Measurements from ENCODE around the gene EWSR1.
"Not testable (repeated sequence)": the region's sequence is repeated elsewhere in the genome, so short reads cannot be mapped to it uniquely, and the experiment has no call there.

EWSR1 gene

GRCh38 chr22:29334696-29335344, 66.8 kb downstream of the EWSR1 start:
- DNase-seq (ENCODE audit: low read depth in 3 of 3, low spot score in 1 of 3): no peak

GRCh38 chr22:29335656-29336055, 67.6 kb downstream of the EWSR1 start:
- no peak for DNase-seq (ENCODE audit: low read depth in 3 of 3, low spot score in 1 of 3)

GRCh38 chr22:29336751-29337490, 68.9 kb downstream of the EWSR1 start:
- no peak for DNase-seq (ENCODE audit: low read depth in 3 of 3, low spot score in 1 of 3)

DNA sequence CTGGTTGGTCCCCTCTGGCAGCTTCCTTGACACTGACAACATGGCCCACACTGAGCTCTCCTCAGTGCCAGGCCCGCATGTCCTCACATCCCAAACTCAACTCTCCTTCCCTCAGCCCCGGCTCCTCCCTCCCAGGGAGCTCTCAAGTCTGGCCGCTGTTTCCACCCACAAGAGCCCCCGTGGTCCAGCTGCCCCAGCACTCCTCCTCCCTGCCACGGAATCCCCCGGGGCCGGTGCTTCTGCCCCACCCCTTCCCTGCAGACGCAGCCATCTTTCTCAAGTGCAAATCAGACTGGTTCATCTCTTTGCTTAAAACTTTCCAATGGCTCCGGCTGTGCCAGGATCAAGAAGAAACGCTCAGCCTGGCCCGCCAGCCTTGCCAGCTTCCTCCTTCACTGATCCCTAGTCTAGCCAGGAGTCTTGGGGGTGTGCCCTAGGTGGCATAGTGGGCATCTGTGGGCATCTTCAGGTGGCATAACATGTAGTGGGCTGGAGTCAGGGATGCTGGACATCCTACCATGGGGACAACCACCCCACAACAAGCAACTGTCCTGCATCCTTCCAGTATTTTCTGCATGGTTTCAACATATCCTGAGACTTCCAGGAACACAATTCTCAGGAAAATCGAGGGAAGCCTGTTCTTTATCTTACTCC, 69.7 kb downstream of the EWSR1 start:
- no peak for DNase-seq (ENCODE audit: low read depth in 3 of 3, low spot score in 1 of 3)

GRCh38 chr22:29338398-29338797, 70.3 kb downstream of the EWSR1 start:
- DNase-seq (ENCODE audit: low read depth in 3 of 3, low spot score in 1 of 3): no peak

DNA sequence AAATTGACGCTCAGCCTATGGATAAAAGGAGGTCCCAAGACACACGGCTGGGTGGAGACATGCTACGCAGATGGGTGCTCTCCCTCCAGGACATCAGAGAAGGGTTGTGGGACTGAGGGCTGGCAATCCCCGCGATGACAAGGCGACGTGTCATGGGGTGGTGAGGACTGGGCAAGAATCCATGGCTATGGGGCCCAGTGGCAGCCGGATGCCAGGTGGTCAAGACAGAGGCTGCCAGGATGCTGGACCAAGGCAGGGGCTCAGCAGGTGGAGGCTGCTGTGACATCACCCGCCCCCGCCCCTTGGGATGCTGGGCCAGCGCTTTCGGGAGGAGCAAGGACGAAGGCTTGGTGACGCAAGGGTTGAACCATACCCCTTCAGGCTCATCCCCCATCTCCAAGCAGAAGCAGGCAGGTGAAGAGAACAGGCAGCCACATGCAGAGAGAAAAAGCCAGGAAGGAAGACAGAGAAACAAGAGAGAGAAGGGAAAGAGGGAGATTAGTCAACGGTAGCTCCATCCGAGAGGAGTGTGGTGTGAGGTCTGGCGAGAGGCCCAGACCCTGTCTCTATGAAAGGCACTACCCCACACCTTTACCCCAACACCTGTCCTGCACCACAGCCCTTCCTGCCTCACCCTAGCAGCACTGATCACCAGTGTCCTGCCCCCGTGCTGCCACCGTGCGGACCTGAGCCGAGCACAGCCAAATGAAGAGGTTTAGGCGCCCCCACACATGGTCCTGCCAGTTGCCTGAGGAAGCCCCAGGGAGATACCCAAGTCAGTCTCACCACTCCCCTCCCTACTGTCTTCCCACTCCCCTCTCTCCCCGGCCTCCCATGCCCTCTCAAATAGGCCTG, 71.5 kb downstream of the EWSR1 start:
- no peak for DNase-seq (ENCODE audit: low read depth in 3 of 3, low spot score in 1 of 3)

DNA sequence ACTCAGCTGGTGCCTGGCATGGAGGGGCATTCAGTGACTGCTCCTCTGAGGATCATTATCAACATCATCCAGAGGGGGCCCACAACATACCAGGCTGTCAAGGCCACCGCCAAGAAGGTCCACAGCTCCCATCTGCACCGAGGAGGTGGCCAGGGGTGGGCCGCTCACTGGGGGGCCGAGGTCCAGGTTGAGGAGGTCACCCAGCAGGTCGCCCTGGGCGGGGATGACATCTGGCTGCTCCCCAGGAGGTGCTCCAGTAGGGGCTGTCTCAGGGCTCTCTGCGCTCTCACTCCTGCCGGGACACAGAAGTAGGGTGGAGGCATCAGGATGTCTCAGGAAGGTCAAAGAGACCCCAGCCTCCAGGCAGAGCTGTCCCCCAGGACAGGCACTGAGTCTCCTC, 72.5 kb downstream of the EWSR1 start:
- no peak for DNase-seq (ENCODE audit: low read depth in 3 of 3, low spot score in 1 of 3)

- no peak for DNase-seq (ENCODE audit: low read depth in 3 of 3, low spot score in 1 of 3)
Measured at GRCh38 chr22:29341056-29341848, 73.2 kb downstream of the EWSR1 start.

DNA sequence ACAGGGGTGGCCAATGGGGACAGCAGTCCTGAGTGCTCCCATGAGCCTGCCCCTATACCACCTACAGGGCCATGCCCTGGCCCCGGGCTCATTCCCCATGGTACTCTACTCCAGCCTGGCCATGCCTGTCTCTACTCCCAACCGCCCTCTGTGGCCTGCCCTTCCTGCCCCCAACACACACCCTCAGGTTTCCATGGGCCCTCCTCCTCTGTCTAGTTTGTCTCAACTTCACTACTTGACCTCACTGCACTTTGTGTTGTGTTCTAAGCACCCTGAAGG, 73.7 kb downstream of the EWSR1 start:
- no peak for DNase-seq (ENCODE audit: low read depth in 3 of 3, low spot score in 1 of 3)

- DNase-seq (ENCODE audit: low read depth in 3 of 3, low spot score in 1 of 3): no peak
Measured at GRCh38 chr22:29342177-29342576, 74.1 kb downstream of the EWSR1 start.

DNA sequence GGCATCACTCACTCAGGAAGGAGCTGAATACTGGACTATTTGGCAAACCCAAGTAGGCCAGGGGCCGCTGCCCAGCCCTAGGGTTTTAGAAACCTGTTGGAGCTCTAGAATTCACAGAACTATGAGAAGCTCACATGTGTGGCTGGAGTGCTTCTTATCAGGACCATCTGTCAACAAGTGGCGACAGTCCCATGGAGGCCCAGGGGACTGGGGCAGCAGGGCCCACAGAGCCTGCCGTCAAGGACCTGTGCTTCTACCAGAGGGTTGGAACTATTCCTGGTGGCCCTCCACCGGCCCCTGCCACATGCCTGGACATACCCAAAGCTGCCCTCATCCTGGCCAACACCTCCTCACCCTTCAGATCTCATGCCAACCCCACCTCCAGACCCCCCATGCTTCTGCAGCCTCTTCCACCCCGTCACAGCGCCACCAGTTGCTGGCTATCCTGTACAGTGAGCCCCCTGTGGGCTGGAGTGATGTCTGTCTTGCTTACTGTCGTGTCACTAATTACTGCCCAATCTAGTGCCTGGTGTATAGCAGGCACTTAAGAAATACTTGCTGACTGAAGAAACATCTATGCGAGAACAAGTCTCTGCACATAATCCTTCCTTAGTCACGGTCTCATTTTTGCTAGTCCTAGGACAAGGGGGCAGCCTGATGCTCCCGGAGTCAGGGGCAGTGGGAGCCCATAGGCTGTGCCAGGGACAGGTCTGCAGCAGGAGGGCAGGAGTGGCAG, 74.7 kb downstream of the EWSR1 start:
- no peak for DNase-seq (ENCODE audit: low read depth in 3 of 3, low spot score in 1 of 3)

DNA sequence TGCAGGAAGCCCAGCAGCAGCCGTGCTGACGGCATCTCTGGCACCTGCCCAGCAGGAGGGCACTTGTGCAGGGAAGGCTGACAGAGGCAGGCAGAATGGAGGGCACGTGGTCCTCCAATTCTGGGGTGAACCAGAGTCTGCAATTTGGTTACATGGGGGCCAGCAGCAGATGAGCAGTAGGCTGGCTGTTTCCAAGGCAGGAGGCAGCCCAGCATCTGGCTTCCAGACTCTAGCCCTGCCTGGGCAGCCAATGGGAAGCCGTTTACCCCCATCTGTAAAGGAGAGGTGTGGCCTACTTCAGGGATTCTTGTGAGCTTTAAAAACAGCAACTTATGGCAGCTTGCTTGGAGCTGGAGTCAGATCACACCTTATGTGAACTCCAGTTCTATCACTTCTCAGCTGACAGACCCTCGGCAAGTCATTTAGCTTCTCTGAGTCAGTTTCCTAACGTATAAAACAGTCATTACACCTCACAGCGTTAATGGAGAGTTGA, 75.3 kb downstream of the EWSR1 start:
- no peak for DNase-seq (ENCODE audit: low read depth in 3 of 3, low spot score in 1 of 3)

- no peak for DNase-seq (ENCODE audit: low read depth in 3 of 3, low spot score in 1 of 3)
Measured at GRCh38 chr22:29344137-29344536, 76.1 kb downstream of the EWSR1 start.

DNA sequence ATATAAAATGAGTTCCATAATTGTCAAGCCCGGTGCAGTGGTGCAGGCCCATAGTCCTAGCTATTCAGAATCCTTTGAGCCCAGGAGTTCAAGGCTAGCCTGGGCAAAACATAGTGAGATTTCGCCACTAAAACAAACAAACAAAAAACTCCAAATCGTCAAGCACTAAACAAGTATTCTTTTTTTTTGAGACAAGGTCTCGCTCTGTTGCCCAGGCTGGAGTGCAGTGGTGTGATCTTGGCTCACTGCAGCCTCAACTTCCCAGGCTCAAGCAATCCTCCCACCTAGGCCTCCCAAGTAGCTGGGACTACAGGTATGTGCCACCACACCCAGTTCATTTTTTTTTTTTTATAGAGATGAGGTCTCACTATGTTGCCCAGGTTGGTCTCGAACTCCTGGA, 76.8 kb downstream of the EWSR1 start:
- not testable (repeated sequence) for DNase-seq (ENCODE audit: low read depth in 3 of 3, low spot score in 1 of 3)

DNA sequence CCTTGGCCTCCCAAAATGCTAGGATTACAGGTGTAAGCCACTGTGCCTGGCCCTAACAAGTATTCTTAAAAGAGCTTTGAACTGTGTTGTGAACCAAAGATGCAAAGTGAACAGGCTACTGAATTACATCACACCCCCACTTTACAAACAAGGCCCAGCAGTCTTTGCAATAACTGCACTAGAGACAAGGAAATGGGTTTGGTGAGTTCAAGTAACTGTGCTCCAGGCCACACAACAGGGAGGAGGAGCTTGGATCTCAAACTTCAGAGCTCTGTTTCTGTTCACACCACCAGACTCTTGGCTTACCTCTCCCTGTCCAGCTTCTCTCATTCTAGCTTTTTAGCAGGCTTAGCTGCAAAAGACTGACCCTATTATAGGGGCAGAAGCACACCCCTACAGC, 77.9 kb downstream of the EWSR1 start:
- no peak for DNase-seq (ENCODE audit: low read depth in 3 of 3, low spot score in 1 of 3)

DNA sequence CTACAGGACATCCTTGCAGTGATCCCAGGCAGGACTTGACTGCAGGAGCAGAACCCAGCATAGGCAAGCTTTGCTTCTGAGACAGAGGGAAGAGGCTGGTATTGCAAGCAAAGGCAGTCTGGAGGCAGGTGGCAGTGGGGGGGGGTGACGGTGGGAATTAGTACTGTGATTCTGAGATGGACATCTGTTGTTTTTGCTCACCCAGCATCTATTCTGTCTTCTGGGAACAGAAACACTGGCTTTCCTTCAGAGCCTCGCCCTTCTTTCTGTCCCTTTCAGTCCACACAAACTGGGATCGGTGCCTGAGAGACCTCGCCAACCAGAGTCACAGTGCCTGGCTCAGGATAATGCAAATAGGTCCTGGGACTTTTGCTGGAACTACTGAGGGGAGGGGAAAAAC, 78.6 kb downstream of the EWSR1 start:
- no peak for DNase-seq (ENCODE audit: low read depth in 3 of 3, low spot score in 1 of 3)

DNA sequence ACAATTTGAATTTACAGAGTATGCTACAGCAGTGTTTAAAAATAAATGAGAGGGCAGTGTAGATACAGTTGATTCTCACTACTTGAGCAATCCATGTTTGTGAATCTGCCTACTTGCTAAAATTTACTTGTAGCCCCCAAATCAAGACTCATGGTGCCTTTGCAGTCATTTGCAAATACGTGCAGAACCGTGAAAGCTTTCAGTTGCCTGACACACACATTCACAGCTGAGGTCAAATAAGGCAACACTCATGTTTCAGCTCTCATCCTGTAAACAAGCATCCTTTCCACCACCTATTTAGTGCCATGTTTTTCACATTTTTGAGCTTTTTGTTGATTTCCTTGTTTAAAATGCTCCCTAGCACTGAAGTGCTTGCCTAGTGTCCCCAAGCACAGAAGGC, 80.0 kb downstream of the EWSR1 start:
- no peak for DNase-seq (ENCODE audit: low read depth in 3 of 3, low spot score in 1 of 3)

DNA sequence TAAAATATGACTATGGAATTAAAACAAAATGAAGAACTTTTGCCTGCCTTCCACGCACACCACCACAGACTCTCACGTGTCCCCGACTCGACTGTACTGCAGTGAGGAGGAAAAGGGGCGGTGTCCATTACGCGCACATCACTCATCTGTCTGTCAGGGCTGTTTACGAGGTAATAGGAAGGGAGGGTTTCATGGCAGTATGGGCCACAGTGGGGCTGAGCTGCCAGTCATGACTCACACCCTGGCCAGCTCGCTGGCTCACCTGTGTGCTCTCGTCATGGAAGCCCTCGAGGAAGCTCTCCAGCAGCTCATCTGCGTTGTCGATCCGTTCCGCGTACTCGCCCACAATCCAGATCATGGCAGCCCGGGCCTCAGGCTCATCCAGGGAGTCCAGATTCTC, 80.9 kb downstream of the EWSR1 start:
- no peak for DNase-seq (ENCODE audit: low read depth in 3 of 3, low spot score in 1 of 3)
